IPS-18c (cell line): ENCODE measurements around the gene LIPM.
"Not testable (repeated sequence)": the region's sequence is repeated elsewhere in the genome, so short reads cannot be mapped to it uniquely, and the experiment has no call there.

ENCODE experiments used
- H3K4me3 ChIP-seq: 2 replicates; pipeline ENCODE4 v1.7.0; 2013; ENCODE audit warnings: low read depth, mild to moderate bottlenecking, low read length, moderate library complexity; ENCODE audit not compliant: insufficient read depth
- H3K9me3 ChIP-seq: one replicate; pipeline ENCODE4 v1.6.1; 2013; ENCODE audit warnings: mild to moderate bottlenecking, low read length, moderate library complexity; ENCODE audit not compliant: control insufficient read depth, insufficient read depth

LIPM gene

DNA sequence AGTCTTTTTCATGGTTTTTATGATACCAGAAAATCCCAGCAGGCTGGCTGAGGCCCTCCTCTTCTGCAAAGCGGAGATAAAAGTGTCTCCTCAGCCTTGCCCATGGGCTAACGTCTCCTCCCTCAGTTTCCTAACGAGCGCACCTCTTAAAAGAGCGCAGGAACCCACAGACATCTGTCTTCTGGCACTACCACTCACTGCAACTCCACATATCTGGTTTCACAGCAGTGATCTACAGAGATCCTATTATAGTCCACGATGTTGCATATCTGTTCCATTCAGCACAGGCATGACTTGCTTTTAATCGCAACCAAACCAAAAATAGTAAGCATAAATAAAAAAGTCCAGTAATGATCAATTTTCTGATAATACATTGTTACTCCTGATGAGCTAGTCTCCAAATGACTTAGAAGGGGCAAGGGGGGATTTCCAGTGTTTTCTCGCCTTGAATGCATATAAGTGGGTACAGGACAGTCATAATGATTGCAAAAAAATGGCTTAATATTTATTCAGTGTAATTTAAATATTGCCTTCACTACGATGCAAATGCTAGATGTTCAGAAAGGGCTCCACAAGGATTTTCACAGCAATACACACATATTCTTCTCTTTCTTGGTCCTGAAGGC, 28.2 kb downstream of the LIPM start:
- H3K4me3 ChIP-seq, result no peak overlapping the region
- H3K9me3 ChIP-seq, result peaks cover 2% of the 10 kb centered on the region

DNA sequence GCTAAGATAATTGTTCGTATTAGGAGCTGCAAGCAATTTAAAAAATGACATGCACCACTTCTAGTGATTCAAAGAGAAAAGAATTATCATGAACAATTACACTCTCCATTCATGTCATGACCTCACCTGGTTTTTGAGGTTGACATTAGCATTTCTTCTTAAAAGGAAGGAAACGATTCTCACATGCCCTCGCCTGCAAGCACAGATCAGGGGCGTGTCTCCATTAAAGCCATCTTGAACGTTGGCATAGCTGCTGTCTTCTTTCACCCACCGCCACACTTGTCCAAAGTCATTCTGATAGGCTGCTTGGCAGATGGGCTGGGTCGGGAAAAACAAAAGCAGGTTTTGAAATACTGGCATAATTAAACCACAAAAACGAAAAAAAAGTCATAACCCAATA, 29.2 kb downstream of the LIPM start:
- Histone ChIP-seq H3K4me3 (no peak overlapping the region), H3K9me3 (no peaks in the 10 kb centered on the region)

DNA sequence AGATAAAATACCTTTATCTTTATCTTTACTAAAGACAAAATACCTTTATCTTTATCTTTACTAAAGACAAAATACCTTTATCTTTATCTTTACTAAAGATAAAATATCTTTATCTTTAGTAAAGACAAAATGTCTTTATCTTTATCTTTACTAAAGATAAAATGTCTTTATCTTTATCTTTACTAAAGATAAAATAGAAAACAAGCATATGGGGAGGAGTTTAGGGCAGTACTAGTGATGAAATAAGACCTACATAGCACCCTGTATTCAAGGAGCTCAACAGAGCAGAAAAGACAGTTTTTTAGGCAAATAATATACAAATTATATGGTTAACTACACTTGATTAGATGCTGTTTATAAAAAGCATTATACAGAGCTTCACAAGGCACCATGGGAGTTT, 29.8 kb downstream of the LIPM start:
- no peak overlapping the region for H3K4me3 ChIP-seq
- no peaks in the 10 kb centered on the region for H3K9me3 ChIP-seq

DNA sequence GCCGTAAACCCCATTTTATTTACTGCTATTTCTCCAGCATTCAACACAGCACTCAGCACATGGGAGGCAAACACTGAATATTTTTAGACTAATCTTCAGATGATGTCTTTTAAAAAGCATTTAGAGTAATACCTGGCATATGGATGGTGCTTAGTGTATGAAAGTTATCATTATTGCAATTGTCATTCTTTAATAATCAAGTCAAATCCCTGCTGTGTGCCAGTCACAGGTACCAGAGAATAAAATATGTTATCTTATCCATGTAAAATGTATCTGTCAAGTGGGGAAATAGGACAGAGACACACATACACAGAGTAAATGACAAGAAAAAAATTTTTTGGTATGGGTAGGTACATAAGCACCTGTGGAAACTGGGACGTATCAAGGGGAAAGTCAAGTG, 30.6 kb downstream of the LIPM start:
- Histone ChIP-seq H3K9me3 (no peaks in the 10 kb centered on the region), H3K4me3 (no peak overlapping the region)

- Histone ChIP-seq H3K4me3 (no peak overlapping the region), H3K9me3 (no peaks in the 10 kb centered on the region)
Measured at GRCh38 chr10:88833723-88834122, 31.2 kb downstream of the LIPM start.

DNA sequence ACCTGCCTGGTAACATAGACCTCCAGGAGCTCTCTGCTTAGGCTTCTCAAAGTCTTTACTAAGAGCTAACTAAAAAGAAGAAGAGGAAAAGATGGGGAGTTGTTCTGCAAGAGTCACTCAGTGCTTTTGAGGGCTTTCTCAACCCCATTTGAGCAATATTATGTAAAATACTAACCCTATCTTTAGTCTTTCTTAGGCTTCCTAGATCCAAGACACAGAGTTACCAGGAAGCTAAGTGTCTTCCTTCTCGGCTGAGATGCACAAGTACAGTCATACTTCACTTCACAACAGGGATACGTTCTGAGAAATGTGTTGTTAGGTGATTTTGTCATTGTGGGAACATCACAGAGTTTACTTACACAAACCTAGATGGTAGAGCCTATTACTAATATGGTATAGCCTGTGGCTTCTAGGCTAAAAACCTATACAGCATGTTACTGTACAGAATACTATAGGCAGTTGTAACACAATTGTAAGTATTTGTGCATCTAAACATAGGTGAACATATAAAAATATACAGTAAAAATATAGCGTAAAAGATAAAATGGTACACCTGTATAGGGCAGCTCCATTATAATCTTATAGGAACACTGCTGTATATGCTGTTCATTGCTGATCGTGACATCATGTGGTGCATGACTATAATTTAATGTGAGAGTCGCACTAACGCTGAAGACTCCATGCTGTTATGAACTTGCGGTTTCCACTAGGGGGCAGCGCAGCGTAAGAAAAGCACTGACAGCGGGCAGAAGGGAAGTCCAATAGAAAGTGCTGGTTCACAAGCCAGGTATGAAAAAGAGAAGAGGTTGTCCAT, 32.8 kb downstream of the LIPM start:
- no peaks in the 10 kb centered on the region for H3K9me3 ChIP-seq
- no peak overlapping the region for H3K4me3 ChIP-seq

DNA sequence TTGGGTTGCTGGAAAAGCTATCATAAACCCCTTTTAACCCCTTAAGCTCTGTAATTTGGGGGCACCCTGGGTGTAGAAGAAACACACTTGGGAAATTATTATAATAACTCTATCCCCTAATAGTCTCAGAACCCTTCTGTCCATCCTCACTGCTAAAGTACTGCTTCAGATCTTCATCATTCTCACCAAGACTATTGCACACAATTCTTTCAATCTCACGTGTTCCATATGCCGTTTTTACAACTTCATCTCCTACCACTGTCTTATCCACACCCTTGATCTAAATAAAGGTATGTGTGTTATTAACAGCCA, 33.3 kb downstream of the LIPM start:
- Histone ChIP-seq H3K9me3 (no peaks in the 10 kb centered on the region), H3K4me3 (no peak overlapping the region)

DNA sequence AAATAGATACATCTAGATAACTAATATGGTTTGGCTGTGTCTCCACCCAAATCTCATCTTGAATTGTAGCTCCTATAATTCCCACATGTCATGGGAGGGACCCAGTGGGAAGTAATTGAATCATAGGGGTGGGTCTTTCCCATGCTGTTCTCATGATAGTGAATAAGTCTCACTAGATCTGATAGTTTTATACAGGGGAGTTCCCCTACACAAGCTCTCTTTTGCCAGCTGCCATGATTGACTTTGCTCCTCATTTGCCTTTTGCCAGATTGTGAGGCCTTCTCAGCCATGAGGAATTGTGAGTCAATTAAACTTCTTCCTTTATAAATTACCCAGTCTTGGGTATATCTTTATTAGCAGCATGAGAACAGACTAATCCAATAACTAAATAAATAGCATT, 35.1 kb downstream of the LIPM start:
- H3K4me3 ChIP-seq, H3K9me3 ChIP-seq: not testable (repeated sequence)

DNA sequence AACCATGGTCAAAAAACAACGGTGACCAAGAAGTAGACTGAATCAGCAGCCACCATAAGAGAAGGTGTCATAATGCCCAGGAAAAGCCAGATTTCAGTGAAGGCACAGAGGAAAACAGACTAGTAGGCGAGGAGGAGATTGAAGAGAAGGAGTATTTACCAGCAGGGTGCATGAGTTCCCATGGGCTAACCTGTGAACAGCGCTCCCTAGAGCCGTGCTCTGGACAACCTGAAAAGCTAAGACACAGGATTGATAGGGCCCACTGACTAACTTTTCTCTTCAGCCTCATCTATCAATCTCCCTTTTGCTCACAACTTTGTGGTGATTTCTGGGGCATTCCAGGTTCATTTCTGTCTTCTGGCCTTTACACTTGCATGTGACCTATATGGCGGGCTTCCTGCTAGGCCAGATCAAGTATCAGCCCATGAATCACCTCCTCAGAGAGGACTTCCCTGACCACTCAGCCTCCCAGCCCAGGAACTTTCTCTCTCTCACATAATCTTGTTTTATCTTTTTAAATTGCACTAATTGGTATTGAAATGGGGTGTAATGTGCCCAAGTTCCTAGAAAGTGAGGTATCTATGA, 36.3 kb downstream of the LIPM start:
- Histone ChIP-seq H3K9me3 (no peaks in the 10 kb centered on the region), H3K4me3 (no peak overlapping the region)

DNA sequence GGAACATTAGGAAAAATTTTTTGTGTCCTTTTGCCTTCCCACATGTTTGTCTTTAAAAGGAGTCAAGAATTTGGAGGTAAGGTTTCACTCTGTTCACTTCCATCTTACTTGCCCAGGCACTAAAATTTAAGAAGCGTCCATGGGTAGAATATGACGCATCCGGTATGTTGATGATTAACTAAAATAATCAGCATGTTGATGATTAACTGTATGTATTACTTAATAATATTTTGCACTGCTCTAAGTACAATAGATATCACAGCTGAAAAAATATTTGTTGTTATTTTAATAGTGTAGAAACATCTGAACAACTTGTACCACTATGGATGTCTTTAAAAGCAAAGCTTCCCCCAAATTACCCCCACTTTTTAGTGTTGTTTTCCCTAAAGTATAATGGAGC, 37.6 kb downstream of the LIPM start:
- H3K9me3 ChIP-seq, result no peaks in the 10 kb centered on the region
- H3K4me3 ChIP-seq, result no peak overlapping the region

DNA sequence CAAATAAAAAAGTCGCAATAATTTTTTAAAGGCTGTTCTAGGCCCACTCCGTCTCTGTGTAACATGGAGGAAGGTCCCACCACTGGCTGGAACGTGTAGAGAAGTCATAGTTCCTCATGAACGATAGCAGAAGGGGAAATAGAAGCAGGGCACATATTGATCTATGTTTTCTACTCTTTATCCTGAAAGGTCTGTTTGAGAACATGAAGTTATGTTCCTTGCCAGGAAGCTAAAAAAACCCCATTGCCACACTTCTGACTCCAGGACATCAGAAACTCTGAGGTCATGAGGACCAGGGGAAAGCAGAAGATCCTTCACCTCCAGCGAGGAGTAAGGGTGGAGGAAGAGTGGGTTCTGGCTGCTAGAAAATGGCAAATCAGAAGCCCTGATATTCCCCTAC, 38.4 kb downstream of the LIPM start:
- H3K4me3 ChIP-seq, result no peak overlapping the region
- no peaks in the 10 kb centered on the region for H3K9me3 ChIP-seq

DNA sequence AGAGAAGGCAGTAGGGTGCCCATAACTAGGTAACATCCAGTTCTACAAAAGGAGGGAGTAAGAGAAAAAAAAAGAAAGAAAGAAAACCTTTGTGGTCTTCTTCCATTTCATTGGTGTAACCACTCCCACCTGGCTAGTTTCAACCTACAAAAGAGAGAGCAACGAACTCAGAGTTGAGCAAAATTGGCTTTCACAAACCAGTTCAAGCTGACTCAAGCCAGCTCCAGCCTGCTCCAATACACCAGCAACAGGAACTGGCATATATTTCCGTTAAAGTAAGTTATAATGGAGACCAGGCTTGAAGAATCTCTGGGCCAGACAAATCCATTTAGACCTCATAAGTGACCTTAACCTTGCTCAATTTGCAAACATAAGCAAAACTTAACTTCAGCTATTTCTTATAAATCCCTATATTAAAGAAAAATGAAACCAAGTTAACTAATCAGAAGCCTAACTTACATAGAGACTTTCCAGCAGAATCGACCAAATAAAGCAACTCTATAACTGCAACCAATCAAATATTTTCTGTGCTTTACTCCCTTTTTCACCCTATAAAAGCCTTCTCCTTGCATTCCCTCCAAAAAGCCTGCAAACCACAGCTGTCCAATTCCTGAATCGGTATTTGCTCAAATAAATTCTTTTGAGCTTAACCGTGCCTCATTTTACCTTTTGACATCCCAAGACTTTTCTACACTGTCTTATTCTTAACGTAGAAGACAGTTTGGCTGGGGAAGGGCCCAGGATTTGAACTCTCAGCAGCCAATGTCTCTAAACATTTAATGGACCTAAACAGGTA, 39.0 kb downstream of the LIPM start:
- no peak overlapping the region for H3K4me3 ChIP-seq
- H3K9me3 ChIP-seq, result no peaks in the 10 kb centered on the region

GRCh38 chr10:88843171-88843570, 40.6 kb downstream of the LIPM start:
- H3K9me3 ChIP-seq, result no peaks in the 10 kb centered on the region

DNA sequence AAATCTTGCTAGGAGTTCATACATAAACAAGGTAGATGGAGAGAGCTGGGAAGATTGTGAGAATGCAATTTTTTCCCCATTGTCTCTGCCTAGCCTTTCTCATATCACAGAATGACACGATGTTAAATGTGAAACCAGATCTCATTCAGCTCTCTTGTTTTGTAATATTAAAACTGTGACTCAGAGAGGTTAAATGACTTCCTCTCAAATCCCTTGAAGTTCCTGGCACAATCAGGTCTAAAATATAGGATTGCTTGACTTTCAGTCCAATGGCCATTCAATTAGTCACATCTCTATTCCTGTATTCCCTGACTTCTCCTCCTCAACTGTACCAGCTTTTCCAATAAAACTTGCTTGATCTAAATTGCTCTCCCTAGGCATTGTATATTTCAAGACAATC, 46.0 kb downstream of the LIPM start:
- no peak overlapping the region for H3K4me3 ChIP-seq

More at GRCh38 chr10:88843171-88843570, 40.6 kb downstream of the LIPM start:
- H3K4me3 ChIP-seq, result no peak overlapping the region

GRCh38 chr10:88849234-88849633, 46.7 kb downstream of the LIPM start:
- Histone ChIP-seq H3K9me3 (no peaks in the 10 kb centered on the region), H3K4me3 (no peak overlapping the region)

More for the DNA sequence above, 46.0 kb downstream of the LIPM start:
- H3K9me3 ChIP-seq, result no peaks in the 10 kb centered on the region

DNA sequence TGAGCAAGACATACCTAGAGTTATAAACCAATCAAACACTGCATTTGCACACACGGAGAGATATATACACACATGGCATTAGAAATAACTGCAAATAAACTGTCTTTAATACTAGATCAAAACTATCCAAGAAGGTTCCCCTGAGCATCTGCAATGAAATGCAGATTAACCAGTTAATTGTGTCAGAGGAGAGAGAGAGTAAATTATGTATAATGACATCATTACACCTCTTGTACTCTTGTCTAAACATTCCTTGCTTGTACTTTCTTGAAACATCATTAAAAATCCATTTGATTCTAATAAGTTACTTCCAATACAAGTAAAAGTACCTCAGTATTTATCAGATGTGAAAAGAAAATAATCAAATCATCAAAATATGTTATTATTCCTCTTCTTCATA, 48.2 kb downstream of the LIPM start:
- no peaks in the 10 kb centered on the region for H3K9me3 ChIP-seq
- H3K4me3 ChIP-seq, result no peak overlapping the region

GRCh38 chr10:88851706-88852105, 49.2 kb downstream of the LIPM start, which contains the start of gene ANKRD22:
Gene ANKRD22, minus strand, starts transcription at chr10:88851844. Its CDS starts 237 bp downstream, at chr10:88851607.
- H3K9me3 ChIP-seq, result no peaks in the 10 kb centered on the region
- H3K4me3 ChIP-seq, result no peak within 1 kb of the TSS

GRCh38 chr10:88852327-88852726, 49.8 kb downstream of the LIPM start:
- no peak overlapping the region for H3K4me3 ChIP-seq
- H3K9me3 ChIP-seq, result no peaks in the 10 kb centered on the region
